AG09309 (cell line): ENCODE measurements around the gene FCN1.

Experiments
- DNase-seq: peaks from one replicate; pipeline ENCODE4 v3.0.0-alpha.2; 2010; ENCODE audit warnings: low read depth
- H3K4me3 ChIP-seq: 2 replicates; pipeline ENCODE4 v1.5.1; 2011; ENCODE audit warnings: mild to moderate bottlenecking, low read depth, low read length, moderate library complexity; ENCODE audit not compliant: control insufficient read depth
- TF ChIP-seq, protein P1 (sequence below): IDR thresholded peaks from 2 replicates; pipeline ENCODE4 v1.5.1; 2011; ENCODE audit warnings: mild to moderate bottlenecking, low read depth, low read length, inconsistent platforms; ENCODE audit not compliant: insufficient read depth, control insufficient read depth; ENCODE audit errors: missing control alignments

FCN1 gene

DNA sequence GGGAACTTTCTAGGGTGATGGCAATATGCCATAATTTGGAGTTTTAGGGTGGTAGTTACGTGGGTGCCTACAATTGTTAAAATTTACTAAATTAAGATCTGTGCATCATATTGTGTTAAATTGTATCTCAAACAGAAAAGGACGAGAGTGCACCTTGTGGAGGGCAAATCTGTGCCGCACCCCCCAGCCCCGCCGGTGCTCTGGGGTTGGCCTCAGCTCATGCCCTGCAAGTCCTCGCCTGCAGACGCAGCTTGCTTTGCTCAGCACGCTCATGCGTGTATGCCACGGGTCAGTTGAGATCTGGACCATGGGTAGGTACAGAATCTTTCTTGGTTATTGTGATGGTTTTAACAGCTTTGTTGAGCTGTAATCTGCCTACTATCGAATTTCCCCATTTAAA lies 33.7 kb upstream of the FCN1 start:
- TF ChIP-seq, protein P1, sequence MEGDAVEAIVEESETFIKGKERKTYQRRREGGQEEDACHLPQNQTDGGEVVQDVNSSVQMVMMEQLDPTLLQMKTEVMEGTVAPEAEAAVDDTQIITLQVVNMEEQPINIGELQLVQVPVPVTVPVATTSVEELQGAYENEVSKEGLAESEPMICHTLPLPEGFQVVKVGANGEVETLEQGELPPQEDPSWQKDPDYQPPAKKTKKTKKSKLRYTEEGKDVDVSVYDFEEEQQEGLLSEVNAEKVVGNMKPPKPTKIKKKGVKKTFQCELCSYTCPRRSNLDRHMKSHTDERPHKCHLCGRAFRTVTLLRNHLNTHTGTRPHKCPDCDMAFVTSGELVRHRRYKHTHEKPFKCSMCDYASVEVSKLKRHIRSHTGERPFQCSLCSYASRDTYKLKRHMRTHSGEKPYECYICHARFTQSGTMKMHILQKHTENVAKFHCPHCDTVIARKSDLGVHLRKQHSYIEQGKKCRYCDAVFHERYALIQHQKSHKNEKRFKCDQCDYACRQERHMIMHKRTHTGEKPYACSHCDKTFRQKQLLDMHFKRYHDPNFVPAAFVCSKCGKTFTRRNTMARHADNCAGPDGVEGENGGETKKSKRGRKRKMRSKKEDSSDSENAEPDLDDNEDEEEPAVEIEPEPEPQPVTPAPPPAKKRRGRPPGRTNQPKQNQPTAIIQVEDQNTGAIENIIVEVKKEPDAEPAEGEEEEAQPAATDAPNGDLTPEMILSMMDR: no peak
- no peak for DNase-seq
- H3K4me3 ChIP-seq: no peak overlapping the region

DNA sequence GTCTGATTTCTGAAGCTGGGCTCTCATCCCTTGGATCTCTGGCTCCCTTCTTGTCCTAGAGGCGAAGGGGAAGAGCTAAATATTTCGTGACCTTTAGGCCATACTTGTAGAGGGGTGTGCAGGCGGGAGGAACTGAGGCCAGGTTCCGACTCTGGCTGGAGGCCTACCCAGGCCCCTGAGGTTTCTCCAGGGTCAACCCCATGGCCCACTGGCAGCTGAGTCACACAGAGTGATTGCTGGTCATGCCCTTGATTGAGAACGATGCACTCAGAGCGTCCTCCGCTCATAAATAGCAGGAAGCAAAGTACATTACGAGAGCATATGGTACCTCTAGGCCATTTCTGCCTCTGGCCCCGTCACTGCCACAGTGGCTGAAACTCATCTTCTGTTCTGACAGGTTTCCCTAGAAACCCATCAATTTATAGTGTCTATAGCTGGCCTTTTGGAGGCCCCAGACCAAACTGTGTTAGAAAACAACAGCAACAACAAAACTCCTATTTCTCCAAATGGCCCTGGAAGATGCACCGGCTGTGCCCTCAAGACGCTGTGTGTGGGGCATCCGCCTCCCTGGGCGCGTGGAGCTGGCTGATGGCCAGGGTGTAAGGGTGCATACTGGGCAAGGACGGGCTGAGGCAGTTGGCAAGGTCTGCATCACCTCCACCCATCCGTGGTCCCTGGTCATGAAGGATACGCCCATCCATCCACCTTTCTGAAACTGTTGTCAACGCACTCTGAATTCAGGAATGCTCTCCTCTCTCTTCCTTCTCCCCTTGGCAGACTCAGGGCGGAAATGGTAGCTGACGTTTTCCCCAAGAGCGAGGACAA lies 32.9 kb upstream of the FCN1 start:
- TF ChIP-seq, protein P1: no peak
- DNase-seq: no peak

DNA sequence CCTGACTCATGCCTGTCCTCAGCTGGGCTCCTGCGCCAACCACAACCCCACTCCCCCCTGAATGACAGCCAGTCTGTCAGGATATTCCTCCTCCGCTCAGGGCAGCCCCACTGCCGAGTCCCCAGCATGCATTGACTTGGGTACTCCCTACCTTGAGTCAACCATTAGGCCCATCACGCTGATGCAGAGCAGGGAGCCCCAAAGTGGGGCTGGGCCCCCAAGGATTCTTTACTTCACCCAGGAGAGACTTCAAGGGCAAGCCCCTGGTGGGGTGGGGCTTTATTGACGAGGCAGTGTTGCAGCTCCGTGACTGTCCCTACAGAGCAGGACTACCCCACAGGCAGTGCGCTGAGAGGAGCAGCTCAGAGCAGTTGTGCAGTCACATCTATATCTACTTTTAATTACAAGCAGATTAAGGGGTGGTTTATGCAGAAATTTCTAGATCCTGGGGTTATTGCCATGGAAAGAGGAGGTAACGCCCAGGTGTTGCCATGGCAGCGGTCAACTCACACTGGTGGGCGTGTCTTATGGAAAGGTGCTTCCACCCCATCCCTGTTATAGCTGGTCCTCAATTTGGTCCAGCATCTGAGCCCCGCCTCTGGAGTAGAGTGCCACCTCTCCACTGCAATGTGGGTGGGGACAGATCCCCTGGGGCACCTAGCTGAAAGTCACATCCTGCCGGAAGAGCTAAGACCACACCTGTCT lies 32.1 kb upstream of the FCN1 start:
- DNase-seq: no peak
- TF ChIP-seq, protein P1: no peak
- H3K4me3 ChIP-seq: no peak overlapping the region

More for the DNA sequence above, 32.9 kb upstream of the FCN1 start:
- no peak overlapping the region for H3K4me3 ChIP-seq

DNA sequence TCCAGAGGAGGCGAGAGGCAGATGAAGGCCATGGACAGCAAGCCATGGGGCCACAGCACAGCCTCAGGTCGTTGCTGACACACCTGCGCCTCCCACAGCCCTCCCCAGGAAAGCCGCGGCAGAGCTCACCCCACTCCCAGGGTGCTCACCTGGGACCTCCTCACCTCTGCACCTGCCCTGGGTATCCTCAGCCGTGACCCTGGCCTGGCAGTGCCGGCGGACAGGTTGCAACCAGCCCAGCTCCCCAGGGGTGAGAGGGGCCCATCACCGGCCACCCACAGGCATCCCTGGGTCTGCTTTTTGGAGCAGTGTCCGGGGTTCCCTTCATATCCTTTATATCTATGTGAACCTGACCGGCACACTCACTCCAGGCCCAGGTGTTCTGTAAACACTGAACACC lies 30.4 kb upstream of the FCN1 start:
- DNase-seq: no peak
- H3K4me3 ChIP-seq: no peak overlapping the region
- TF ChIP-seq, protein P1: no peak

DNA sequence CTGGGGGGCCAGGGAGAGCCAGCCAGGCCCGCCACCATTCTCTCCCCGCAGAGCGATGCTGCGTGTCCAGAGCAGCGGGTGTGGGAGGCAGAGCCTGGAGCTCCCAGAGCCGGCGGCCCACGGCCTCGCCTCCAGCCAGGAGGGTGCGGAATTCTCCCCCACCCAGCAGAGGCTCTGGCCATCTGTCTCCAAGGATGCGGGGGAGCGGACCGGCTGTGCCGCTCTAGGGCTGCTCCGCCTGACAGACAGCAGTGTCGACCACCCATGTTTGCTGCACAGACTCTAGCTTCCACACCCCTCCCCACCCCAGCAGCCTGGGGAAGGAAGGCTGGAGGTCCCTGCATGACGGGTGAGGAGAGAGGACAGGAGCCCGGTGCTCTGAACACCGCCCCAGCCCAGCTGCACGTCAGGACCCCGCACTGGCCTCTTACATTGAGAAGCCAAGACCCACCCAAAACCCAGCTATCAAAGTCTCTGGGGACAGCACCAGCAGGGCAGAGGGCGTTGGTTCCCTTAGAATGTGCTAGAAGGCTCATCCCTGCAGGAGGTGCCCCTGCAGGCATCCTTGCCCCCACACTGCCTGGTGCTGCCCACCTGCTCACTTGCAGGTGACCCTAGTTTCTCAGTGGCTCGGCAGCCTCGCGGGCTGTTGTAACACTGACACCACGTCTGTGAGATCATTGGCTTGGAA lies 29.7 kb upstream of the FCN1 start:
- TF ChIP-seq, protein P1: no peak
- no peak overlapping the region for H3K4me3 ChIP-seq
- no peak for DNase-seq

DNA sequence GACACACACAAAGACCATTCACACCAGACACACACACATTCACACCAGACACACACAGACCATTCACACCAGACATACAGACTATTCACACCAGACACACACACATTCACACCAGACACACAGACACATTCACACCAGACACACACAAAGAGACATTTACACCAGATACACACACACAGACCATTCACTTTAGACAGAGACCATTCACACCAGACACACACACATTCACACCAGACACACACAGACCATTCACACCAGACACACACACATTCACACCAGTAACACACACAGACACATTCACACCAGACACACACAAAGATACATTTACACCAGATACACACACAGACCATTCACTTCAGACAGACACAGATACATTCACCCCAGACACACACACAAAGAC lies 29.0 kb upstream of the FCN1 start:
- H3K4me3 ChIP-seq: no peak overlapping the region

More for the DNA sequence above, 29.0 kb upstream of the FCN1 start:
- DNase-seq: no peak
- TF ChIP-seq, protein P1: no peak
